HG03039 (cell line): ENCODE measurements around the gene LUZP1.

ENCODE experiments used
- ATAC-seq: cut with Tn5 transposase; IDR thresholded peaks from one replicate; pipeline ENCODE4 v1.9.1; 2021; ENCODE audit warnings: mild to moderate bottlenecking, moderate library complexity; ENCODE audit not compliant: unreplicated experiment

LUZP1 gene

DNA sequence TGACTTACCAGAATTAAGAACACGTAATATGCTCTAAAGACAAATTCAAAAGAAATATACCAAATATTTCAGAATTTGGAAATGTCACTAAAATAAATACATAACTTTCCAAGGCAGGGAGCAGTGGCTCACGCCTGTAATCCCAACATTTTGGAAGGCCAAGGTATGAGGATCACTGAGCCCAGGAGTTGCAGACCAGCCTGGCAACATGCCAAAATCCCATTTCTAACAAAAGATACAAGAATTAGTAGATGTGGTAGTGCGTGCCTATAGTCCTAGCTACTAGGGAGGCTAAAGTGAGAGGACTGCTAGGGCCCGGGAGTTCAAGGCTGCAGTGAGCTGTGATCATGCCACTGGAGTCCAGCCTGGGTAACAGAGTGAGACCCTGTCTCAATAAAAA is 11.7 kb downstream of the LUZP1 start:
- ATAC-seq, result no peak

DNA sequence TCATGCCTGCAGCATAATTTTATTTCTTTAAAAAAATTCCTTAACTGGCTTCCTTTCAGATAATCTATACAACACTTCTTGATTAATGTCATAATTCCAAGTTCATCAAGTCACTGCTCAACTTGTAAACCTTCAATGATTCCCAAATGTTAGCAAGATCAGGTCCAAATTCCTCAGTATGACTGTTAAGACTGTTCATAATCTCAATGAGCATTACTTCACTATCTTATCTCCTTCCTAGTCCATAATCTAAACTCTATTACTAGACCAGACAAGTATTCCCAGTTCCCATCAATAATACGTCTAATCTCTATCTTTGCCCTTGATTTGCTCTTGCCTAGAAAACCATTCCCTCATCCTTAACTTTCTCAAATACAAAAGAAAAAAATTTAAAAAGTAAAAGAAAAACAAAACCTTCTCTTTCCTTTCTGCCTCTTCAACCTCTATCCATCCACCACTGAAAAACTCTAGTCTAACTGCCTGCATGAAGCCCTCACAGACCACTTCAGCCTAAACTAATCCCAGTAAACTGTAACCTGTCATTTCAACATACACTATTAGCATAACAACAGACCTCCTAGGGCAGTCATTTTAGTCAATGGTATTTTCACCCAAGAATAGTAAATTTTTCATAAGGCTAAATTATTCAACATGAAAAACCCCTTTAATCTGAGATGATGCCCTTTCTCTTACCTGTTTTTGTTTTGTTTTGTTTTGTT is 15.5 kb downstream of the LUZP1 start:
- ATAC-seq, result no peak

DNA sequence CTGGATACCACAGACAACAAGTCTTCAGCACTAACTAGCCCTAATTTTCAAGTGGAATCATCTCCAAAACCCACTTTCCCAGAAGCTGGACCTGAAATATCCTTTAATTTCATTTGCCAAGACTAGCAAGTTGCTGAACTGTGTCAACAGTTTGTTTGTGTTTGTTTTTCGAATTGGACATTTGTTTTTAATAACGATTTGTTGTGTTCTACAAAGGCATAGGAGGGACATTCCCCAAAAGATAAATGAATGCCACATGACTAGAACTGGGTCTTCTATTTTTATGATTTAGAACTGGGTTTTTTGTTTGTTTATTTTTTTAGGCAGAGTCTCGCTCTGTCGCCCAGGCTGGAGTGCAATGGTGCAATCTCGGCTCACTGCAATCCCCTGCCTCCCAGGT is 17.9 kb downstream of the LUZP1 start:
- ATAC-seq, result no peak

DNA sequence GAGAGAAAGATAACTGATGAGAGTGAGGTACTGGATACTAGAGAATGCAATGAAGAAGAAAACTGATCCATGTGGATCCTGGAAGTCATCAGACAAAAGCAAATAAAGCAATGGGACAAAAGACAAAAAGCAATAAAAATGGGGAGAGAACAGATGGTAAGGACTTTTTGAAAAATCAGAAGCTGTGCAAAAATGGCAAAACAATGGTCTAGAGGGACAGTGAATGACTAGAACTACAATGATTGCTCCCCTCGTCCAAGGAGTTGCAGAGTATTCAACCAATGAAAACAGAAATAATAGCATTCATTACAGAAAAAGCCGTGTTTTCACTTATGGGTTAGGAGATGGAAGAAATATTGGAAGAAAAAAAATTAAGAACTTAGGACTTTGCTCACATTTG is 18.5 kb downstream of the LUZP1 start:
- no peak for ATAC-seq

DNA sequence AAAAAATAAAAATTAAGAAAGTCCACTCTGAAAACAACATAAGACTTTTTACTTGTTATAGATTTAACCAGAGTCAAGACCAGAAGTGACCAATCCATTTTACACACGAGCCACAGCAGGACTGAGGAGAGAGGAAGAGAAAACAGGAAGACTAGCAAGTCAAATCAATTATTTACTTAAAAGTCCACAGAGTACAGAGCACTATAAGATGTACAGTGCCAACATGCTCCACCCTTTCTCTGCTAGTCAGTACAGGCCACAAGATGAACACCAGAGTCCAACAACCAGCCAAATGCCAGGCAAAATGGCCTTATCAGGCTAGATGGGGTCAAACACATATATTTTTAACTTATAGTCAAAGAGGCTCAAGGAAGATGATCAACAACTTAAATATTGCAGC is 19.5 kb downstream of the LUZP1 start:
- no peak for ATAC-seq

DNA sequence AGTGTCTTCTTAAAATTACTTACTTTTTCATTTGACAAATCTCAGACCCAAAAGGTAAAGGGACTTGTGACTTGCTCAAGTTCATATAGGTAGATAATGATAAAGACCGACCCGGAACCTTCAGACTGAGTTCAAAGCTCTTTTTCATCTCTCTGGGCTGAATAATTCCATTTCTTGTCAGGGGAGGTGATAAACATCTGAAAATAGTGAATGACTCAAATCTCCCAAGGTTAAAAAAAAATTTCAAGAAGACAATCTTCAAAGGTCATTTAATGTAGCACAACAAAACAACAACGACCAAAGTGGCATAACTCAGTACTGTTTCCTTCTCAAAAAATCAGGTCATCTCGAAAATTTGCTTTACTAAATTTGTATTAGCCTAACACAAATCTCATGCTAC is 20.6 kb downstream of the LUZP1 start:
- ATAC-seq, result no peak

DNA sequence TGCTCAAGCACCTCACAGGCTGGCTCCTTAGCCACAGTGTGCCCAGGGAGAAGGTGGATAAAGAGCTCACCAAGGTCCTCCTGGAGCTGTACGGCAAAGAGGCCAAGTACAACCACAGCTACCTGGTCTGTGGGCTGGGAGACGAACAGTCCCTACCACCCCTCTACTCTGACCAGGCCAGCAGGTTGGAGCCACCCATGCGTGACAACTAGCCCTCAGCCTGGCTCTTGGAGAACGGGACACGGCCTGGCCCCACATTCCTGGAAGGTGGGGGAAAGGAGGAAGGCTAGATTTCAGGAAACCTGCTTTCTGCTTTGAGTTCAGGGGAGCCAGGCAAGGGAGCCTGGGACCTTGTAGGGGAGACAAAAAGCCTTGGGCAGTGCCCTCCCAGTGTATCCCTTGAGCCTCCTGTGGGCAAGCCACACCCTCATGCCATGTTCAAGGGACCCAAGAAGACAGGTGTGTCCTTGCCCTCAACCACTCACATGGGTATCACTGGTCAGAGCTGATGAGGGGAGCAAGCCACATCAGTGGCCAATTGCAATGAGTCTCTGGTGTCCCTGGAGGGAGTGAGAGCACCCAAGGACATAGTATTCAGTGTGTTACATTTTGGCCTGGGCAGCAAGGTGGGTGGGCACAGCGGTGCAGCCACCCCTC is 27.6 kb downstream of the LUZP1 start:
- no peak for ATAC-seq

DNA sequence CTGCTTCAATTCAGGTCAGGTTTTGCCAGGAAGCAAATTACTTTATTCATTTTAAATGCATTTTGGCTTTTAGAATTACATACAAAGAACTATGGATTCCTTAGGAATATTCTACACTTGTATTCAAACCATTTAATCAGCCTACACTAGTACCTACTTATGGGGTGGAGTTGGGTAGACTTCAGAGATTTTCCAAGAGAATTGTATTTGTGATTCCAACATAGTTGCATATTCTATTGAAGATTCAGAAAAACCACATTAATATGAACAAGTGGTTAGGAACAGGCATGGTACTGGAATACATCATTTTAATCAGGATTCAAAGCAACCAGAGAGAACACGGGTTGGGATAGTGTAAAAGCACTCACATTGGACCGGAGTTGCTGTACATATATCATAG is 33.4 kb downstream of the LUZP1 start:
- ATAC-seq, result no peak

DNA sequence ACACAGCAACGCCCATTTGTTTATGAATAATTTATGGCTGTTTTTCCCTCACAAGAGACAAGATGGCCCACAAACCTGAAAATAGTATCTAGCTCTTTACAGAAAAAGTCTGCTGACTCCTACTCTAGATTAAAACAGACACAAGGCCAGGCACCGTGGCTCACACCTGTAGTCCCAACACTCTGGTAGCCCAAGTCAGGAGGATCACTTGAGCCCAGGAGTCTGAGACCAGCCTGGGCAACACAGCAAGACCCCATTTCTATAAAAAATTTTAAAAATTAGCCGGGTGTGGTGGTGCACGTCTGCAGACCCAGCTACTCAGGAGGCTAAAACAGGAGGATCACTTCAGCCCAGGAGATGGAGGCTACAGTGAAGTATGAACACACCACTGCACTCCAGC is 34.6 kb downstream of the LUZP1 start:
- no peak for ATAC-seq

DNA sequence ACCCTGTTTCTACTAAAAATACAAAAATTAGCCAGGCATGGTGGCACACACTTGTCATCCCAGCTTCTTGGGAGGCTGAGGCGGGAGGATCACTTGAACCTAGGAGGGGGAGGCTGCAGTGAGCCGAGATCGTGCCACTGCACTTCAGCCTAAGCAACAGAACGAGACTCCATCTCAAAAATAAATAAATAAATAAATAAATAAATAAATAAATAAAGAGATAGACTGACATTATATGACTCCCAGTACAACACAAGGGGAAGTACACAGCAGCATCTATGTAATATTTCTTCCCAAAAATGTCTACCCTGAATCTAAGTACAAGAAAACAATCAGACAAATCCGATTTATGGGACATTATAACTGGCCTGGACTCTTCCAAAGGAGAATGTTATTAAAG is 35.1 kb downstream of the LUZP1 start:
- no peak for ATAC-seq

DNA sequence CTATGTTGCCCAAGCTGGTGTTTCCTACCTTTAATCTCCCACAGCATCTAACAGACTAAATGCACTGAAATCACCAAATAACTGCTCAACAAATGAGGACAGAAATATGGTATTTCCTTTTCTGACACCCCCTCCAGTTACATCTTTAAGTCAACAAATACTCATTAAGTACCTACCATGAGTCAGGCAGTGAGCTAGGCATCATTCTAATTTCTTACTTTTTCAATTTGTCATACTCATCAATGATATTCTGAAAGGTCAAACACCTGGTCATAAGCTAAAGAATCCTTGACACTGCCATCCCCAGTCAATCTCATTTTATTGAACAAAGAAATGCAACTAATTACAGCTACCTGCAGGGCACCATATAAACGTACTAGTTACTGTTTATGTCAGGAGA is 36.6 kb downstream of the LUZP1 start:
- ATAC-seq, result no peak

DNA sequence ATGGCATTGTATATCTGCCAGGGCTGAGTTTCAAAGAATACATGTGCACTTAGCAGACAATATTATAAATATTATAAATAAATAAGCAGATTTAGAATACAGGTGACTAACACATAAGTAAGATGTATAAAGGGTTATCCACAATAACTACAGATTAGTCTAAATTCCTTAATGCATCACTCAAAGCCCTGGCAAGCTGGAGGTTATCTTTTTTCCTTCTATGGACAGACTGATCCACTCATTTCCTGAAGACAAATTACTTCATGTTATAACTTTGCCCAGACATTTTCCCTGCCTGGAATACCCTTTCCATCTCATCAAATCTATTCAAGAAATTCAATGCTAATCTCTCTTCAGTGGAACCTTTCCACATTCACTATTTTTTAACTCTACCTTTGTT is 38.8 kb downstream of the LUZP1 start:
- no peak for ATAC-seq

DNA sequence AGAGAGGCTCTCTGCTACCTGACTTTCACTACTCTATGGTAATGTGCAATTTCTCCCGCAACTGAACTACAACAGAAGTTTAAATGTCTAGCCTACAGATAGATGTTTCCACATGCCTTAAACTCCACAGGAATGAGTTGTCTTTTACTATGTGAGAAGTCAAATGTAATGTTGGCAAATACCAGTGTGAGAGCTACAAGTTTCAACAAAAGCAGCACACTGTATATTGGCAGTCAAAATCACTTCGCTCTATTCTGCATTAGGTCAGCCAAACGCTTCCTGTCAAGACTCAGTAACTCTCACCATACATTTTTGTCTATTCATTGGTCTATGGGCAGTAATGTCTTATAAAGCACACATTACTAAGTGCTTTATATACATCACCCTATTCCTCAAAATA is 41.9 kb downstream of the LUZP1 start:
- ATAC-seq, result no peak

DNA sequence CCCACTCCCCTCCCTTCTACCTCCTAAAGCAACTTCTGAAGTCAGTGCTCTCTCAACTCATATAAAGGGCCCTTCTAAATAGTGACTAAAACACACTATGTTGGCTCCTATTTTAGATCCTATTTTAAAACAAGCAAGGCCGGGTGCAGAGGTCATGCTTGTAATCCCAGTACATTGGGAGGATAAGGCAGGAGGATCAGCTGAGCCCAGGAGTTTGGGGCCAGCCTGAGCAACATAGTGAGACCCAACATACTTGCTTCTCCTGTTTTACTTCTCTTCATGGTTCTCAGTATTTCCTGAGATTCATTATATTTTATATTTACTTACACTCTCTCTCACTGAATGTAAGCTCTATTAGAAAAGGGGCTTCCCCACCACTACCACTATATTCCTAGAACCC is 42.5 kb downstream of the LUZP1 start:
- no peak for ATAC-seq

DNA sequence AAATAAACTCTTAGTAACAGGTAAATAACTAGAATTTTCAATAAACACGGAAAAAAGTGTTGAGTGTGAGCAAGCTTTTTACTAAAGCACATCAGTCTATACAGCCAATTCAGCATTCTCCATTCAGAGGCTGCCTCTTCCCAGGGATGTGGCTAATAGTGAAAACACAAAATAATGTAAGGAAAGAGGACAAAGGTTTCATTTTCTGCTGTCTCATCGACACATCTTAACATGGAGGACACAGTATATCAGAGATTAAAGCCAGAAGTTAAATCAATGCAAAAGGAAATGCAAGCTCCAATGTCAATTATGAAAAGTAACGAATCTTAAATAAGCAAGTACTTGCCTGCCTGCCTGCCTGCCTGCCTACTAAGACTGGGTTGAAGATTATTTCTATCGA is 43.2 kb downstream of the LUZP1 start:
- no peak for ATAC-seq

DNA sequence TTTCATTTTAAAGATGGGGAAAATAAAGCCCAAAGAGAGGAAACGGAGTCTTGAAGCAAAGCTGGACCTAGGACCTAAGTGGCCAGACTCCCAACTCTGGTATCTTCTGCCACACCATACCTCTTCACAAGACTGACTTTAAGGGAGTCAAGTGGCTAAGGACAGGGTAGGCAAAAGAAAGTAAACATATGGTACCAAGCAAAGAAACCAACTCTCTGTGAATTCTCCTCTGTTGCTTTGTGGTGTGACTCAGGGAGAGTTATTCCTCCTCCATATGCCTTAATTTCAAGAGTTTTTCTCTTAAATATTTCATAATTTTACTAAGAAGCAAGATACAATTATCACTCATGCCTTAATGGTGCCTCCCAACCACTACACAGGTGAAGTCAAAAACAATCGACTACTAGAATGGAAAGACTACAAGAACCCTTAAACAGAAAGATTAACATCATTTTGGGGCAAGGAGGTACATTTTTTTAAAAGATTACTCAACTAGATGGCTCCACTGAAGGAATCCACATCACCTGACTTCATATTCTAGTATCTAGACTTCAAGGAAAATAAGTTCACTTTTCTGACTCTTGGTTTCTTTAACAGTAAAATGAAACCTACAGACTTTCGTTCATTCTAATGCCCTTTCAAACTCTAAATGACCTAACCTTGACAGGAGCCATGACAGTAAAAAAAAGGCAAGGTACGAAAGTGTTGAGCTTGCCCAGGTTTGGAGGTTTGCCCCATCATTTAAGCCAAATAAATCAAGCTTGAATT is 44.2 kb downstream of the LUZP1 start:
- ATAC-seq, result no peak

DNA sequence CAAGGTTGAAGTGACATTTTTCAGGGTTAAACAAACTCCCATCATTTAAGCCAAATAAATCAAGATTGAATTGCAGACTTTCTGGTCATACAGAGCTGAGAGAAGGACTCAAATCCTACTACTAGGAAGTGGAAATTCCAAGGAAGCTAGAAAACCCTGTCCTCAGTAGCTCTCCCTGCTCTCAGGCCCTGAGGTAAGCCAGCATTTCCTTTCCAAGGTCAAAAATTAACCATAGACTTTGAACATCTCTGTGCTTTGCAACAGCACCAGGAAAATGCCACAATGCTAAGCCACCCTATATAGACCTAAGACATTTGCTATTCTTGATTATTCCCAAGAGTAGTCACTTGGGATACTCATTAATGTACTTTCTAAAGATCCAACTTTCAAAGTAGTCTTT is 45.1 kb downstream of the LUZP1 start:
- ATAC-seq, result no peak

DNA sequence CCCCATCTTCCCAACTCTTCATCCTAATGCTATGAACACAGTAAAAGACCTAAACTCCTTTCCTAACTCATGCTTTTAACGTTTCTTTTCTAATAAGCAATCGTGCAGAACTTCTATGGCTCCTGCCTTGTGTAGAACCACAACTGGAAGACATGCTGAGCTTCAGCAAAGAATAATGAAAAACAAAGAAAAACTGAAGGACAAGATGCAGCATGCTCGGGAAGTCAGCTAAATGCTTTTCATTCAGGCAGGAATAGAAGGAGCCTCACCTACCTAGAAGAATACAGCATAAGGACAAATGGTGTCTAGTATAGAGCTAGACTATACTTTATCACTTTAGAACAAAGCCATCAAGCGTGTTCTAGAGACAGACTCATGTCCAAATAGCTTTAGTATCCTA is 45.9 kb downstream of the LUZP1 start:
- ATAC-seq, result no peak

DNA sequence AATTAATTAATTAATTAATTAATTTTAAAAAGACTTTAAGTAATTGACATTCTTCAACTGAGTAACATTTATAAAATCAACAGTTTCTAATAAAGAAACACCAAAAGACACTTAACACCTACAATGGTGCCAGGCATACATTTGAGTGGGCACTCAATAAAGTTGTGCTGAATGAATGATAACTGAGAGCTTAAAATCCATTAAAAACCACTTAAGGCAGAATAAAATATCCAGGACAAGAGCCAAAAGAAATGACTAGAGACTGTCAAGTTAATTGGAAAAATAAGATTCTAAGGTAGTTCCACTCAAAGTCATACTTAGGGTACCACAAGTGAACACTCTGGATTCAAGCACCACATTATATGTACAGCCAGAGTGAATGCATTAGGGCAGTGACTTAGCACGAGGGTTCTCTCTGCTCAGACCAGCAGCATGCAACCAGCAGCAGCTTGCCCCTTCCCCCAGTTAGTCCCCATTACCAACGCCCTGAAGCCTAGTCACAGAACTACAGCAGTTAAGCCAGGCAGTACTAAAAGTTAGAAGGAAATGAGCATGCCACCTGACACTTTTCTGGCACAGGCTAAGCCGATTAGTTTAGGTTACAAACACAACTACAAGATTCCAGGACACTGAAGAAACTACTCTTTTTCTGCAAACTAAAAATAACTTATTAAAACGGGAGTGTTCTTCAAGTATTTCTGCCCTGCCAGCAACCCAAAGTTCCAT is 46.5 kb downstream of the LUZP1 start:
- no peak for ATAC-seq

DNA sequence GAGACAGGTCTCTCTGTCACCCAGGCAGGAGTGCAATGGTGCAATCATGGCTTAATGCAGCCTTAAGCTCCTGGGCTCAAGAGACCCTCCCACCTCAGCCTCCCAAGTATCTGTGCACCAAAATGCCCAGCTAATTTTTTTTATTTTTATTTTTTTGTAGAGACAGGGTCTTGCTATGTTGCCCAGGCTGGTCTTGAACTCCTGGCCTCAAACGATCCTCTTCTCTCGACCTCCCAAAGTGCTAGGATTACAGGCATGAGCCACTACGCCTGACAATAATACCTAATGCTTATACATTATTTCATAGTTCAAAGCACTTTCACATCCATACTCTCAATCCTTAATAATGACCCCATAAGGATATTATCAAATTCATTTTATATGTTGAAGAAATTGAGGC is 48.3 kb downstream of the LUZP1 start:
- ATAC-seq, result no peak

DNA sequence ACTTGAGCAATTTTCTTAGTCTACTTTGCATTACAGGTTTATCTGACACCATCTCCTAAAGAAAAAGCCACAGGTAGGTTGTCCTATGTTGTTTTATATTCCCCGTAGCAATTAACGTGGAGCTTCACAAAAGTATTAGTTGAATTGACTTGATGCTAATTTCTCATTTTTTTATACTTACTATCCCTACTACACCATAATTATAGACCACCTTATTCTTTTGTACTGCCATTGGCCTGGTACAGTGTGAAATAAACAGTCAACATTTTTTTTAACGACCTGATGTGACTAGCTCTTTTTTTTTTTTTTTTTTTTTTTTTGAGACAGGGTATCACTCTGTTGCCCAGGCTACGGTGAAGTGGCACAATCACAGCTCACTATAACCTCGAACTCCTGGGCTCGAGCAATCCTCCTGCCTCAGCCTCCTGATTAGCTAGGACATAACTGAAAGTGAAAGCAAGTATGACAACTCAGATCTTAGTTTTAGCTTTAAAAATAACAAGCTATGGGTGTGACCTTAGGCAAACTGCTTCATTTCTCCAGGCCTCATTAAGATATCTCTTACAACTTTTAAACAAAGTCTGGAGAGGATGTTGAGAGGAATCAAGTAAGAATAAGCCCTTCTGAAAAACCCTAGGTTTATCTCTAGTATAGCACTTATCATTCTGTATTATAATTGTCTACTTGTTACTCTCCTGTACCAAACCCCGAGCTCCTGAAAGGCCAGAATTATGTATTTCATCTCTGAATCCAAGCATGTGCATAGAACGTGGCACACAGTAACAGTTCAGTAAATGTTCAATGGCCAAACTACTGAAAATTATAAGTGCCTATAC is 49.5 kb downstream of the LUZP1 start:
- ATAC-seq, result no peak
